Measurements from ENCODE around the gene DMAP1.

GRCh38 chr1:44265656-44266358 lies 52.5 kb downstream of the DMAP1 start:
- TF ChIP-seq POLR2AphosphoS5 (IDR thresholded peaks at IDR 0.05; ENCODE audit: low read depth) (no peak), CTCF (conservative IDR thresholded peaks at IDR 0.05; ENCODE audit: low read depth in 2 of 2) (no peak), NANOG (IDR thresholded peaks at IDR 0.05; ENCODE audit: borderline replicate concordance) (no peak), REST (IDR thresholded peaks at IDR 0.05; ENCODE audit: unreplicated experiment) (no peak), ZNF114 (CRISPR knock-in tag; IDR thresholded peaks at IDR 0.05) (no peak), EZH2phosphoT487 (IDR thresholded peaks at IDR 0.05; ENCODE audit: unreplicated experiment) (no peak), EZH2 (IDR thresholded peaks at IDR 0.05; ENCODE audit: low read depth, unreplicated experiment) (no peak)

All from GM23338 (cell line).